22Rv1 (cell line): ENCODE measurements around the gene HMGXB4.

Source experiments
- H3K27ac ChIP-seq: fragments of 450-650 bp; 2 replicates; pipeline ENCODE4 v1.5.1; 2017
- ZFX ChIP-seq: fragments of 450-650 bp; IDR thresholded peaks from 2 replicates; pipeline ENCODE4 v1.6.1; 2017; ENCODE audit warnings: antibody characterized with exemption, borderline replicate concordance
- TF ChIP-seq, protein P1 (sequence below): fragments of 450-650 bp; IDR thresholded peaks from 2 replicates; pipeline ENCODE4 v1.5.1; 2017; ENCODE audit warnings: mild to moderate bottlenecking

Gene HMGXB4

DNA sequence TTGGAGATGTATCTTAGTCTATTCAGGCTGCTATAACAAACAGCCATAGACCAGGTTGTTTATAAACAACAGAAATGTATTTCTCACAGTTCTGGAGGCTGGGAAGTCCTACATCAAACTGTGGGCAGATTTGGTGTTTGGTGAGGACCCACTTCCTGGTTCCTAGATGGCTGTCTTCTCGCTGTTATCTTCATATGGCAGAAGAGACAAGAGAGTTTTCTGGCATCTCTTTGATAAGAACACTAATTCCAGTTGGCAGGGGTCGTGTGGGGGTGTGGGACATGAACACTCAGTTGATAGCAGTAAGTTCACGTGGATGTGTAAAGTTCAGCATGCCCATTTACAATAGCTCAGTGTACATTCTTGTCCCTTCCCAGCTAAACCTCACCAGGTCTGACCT, 41.3 kb upstream of the HMGXB4 start:
- TF ChIP-seq, protein P1, sequence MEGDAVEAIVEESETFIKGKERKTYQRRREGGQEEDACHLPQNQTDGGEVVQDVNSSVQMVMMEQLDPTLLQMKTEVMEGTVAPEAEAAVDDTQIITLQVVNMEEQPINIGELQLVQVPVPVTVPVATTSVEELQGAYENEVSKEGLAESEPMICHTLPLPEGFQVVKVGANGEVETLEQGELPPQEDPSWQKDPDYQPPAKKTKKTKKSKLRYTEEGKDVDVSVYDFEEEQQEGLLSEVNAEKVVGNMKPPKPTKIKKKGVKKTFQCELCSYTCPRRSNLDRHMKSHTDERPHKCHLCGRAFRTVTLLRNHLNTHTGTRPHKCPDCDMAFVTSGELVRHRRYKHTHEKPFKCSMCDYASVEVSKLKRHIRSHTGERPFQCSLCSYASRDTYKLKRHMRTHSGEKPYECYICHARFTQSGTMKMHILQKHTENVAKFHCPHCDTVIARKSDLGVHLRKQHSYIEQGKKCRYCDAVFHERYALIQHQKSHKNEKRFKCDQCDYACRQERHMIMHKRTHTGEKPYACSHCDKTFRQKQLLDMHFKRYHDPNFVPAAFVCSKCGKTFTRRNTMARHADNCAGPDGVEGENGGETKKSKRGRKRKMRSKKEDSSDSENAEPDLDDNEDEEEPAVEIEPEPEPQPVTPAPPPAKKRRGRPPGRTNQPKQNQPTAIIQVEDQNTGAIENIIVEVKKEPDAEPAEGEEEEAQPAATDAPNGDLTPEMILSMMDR = no peak
- TF ChIP-seq ZFX = no peak
- H3K27ac ChIP-seq = no peak overlapping the region

GRCh38 chr22:35217527-35217926, 39.8 kb upstream of the HMGXB4 start:
- no peak overlapping the region for H3K27ac ChIP-seq
- TF ChIP-seq, protein P1 = no peak
- no peak for TF ChIP-seq ZFX

- TF ChIP-seq, protein P1 = no peak
- no peak for TF ChIP-seq ZFX
- H3K27ac ChIP-seq = no peak overlapping the region
Measured at GRCh38 chr22:35218079-35218478, 39.2 kb upstream of the HMGXB4 start.

DNA sequence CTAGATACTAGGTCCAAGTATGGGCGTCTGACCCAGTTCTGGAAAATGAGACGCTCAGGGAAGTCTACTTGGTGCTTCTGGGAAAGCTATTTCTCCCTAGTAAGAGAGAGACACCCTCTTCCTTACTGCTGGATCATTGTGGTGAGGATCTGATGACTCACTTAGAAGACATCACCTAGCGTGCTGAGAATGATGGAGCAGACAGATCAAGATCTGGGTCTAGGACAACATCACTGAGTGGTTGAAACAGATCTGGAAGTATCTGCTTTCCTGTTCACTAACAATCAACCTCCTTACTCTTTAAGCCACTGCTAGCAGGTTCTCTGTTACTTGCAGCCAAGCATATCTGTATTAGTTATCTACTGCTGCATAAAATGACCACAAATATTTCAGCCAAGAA, 38.3 kb upstream of the HMGXB4 start:
- no peak overlapping the region for H3K27ac ChIP-seq
- no peak for TF ChIP-seq ZFX
- TF ChIP-seq, protein P1 = no peak

GRCh38 chr22:35220221-35220620, 37.1 kb upstream of the HMGXB4 start:
- no peak overlapping the region for H3K27ac ChIP-seq
- TF ChIP-seq, protein P1 = no peak
- no peak for TF ChIP-seq ZFX

- no peak overlapping the region for H3K27ac ChIP-seq
- TF ChIP-seq, protein P1 = no peak
- no peak for TF ChIP-seq ZFX
Measured at GRCh38 chr22:35225010-35225409, 32.3 kb upstream of the HMGXB4 start.

DNA sequence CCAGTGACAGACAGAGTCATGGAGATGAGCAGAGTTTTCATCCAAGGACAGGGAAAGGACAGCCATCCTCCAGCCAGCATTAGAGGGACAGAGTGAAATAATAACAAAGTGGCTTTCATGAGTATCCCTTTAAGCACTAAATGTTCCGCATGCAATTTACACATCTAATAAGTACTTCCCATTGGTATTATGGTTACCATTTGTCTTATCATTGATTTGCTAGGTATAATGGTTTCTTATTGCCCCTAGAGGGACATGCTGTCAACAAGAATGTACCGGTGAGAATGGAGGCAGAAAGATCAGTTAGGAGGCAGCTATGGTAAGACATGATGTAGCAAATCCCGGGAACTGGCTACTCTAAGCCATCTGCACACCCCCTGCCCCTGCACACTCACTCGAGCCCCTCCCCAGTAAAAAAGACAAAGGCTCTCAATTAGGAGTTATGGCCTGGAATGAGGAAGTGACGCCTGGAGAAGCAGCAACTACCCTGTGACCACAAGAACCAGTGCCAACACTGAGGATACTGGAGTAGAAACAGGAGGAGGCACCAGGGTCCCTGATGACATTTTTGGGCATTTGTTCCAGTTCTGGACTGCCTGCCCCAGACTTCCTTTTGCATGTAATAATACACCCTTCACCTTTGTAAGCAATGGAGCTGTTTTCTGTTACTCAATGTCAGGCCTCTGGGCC, 30.2 kb upstream of the HMGXB4 start:
- no peak overlapping the region for H3K27ac ChIP-seq
- TF ChIP-seq, protein P1 = no peak
- no peak for TF ChIP-seq ZFX
